HG02763 (cell line): ENCODE results near the gene POFUT2.

Source experiments
- ATAC-seq: cut with Tn5 transposase; IDR thresholded peaks from one replicate; pipeline ENCODE4 v1.9.1; 2021; ENCODE audit warnings: mild to moderate bottlenecking, moderate library complexity; ENCODE audit not compliant: unreplicated experiment

Gene POFUT2

DNA sequence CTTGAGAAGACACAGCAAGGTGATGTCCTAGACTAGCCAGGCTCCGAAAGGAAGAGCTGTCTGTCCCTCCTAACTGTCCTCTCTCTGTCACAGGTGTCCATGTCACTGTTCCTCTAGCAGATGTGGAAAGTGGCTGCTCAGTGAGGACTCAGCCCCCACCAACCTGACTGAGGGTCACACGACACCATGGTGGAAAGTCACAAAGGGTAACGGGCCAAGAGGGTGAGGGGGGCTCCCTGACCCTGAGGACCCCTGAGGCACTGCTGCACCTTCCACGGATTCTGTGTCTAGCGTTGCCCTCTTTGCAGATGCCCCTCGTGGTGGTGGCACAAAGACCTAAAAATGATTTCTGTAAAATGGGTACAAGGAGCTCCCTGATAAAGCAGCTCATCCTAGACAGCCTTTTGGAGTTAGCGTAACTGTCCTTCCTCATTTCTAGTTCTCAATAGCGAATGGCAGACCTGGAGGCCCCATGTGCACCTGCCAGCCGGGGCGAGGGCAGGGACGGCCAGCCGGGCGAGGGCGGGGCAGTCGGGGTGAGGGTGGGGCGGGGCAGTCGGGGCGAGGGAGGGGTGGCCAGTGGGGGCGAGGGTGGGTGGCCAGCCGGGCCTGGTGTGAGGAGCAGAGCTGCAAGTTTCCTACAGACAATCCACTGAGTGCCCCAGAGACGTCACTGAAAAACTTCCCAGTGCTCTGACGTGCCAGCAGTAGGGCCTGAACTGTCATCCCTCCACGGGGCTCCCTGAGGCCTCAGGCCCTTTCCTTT lies 23.4 kb downstream of the POFUT2 start:
- no peak for ATAC-seq

DNA sequence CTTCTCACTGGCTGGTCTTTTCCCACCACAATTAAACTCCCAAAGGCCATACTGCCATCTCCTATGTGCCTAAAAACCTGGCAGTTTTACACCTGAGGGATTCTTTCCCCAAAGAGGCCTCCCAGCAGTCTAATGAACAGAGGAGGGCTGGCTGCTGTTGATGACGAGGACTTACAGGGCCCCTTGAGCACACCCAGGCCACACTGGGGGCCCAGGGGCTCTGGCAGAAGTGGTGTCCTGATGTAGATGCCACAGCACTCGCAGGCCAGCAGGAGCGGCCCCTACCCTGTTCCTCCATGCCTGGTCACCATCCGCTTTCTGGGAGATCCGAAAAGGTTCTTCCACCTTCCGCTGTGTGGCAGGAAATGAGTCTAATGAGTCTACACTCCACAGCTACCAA lies 24.2 kb downstream of the POFUT2 start:
- no peak for ATAC-seq

DNA sequence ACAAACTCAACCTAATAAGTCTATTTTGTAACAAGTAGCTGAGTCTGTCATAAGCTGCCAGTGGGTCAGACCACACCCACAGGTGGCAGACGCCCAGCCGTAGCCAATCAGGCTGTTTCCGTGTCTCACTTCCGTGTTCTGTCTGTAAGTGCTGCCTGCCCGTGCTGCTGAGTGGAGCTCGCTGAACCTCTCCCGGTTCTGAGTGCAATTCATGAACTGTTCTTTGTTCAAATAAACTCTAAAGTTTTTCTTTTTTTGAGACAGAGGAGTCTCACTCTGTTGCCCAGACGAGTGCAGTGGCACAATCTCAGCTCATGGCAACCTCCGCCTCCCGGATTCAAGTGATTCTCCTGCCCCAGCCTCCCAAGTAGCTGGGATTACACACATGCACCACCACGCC lies 25.1 kb downstream of the POFUT2 start:
- ATAC-seq: no peak

DNA sequence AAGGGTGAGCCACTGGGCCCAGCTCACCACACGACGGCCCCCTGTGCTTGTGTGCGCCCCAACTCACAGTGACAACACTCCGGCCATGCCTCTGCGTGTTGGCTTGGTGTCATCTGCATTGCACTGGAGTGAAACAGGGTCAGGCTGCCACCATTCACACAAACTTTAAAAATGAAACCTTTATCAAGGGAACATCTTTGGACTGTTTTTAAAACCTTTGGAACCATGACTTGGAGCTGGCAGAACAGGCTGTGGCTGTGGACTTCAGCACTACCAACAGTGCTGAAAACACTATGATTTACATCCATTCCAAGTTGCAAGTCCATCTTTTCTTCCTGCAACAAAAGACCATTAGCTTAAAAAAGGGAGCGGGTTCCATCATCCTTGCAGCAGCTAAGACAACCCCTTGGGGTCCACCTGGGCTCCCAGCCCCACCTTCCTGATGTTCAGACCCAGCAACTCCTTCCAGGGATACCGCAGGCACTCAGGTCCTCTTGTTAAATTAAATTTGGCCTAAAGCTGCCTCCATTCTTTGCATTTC lies 25.6 kb downstream of the POFUT2 start:
- no peak for ATAC-seq

DNA sequence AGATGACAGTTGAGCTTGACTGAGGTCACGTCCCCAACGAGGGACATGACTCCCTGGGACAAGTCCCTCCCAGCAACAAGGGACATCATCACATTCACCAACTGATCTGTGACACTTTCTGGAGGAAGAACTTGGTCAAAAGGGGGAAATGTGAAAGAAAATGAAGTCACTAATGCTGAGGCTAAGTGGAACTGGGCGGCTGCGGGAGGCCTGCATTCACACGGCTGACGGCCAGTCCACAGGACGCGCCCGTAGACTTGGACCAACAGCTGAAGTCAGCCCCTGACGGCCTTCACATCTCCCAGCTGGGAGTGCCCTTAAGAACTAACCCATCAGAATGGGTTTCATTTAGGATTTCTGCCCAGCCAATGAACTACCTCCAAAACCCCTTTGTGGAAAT lies 26.6 kb downstream of the POFUT2 start:
- ATAC-seq: no peak

DNA sequence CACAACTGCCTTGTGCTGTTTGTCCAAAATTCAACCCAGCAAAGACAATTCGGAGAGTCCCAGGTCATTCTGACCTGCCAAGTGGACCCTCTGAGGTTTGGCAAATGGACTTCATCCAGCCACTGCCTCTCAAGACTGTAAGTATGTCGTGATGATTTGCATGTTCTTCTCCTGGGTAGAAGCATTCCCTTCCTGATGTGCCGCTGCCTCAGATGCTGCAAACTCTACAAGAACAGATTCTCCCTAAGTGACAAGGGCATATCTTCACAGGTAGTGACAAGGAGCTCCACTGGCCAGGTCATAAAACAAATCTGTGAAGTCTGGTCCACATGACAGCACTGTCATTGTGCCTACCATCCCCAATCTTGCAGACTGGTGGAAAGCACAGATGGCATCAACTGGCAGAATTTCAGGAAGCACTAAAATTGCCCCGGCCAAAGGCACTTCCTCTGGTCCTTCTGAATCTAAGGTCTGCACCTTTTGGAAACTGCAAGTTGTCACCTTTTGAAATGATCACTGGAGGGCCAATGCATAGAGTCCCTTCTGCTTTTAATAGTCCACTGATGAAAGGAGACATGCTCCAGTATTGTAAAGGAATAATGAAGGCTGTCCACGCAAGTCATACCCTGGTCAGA lies 27.4 kb downstream of the POFUT2 start:
- ATAC-seq: no peak

DNA sequence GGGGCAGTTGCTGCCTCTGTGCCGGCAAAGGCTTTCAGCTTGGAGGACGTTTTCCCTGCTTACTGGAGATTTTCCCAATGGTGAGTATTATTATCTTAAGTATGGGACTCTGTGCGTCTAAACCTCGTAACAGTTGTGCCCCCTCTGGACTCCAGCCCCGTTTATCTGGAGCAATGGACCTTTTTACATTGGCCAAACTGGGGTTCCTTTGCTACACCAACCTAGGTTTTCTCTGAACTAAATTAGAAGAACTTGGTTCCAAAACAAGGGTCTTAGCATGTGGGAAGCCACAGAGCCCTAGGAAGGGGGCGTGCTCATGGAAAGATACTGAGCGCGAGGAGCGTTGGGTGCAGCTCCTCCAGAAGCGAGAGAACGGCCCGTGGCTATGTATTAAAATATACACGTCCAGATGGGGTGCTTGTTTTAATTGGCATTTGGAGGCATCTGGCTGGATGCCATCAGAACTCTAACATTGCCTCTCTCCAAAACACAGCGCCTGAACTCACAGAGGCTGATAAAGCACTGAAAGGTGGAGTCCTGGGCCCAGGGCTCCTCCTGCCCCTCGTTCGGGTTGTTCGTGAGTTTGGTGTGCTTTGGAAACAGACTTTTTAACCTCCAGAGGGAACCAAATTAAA lies 28.4 kb downstream of the POFUT2 start:
- ATAC-seq: no peak

DNA sequence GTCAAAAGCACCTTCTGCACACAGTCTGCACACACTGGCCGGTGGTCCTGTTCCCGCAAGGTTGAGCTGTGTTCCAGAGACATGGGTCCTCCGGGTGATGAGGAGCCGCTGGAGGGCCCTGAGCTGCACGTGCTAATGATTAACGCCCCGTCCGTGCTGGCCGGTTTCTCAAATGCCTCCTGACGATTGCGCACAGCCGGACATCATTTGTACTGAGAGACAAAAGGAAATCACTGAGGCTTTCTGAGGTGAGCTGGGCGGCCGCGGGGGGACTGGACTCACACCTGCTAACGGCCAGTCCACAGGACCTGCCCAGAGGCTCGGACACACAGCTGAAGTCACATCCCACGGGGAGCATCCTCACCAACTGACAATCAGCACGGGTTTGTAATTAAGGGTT lies 29.2 kb downstream of the POFUT2 start:
- ATAC-seq: no peak

DNA sequence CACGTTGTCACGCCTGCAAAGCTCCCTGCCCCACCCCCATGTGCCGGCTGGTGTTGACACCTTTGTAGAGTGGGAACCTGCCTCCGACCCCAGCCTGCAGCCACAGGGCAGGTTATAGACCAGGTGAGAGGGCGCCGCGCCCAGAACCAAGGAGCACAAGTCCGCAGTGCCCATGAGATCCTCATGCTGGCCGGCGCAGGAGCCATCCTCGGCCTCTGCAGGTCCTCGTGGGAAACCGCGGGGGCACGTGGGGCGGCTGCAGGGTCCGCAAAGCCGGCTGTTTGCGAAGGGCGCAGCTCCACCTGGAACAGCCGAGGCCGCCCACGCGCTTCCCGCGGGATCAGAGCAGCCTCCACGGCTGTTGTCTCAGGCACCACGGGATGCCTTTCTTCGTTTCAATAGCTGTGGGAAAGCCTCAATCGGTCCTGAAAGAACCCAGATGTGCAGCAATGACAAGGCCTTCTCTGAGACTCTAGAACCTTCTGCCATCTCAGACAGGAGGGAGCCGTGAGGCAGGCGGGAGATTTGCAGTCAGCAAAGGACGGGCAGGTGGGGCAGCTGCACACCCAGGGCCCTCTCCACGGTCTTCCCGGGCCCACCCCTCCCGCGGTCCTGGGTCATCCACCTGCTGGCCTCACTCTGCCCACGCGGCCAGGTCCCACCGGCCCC lies 29.9 kb downstream of the POFUT2 start:
- no peak for ATAC-seq

DNA sequence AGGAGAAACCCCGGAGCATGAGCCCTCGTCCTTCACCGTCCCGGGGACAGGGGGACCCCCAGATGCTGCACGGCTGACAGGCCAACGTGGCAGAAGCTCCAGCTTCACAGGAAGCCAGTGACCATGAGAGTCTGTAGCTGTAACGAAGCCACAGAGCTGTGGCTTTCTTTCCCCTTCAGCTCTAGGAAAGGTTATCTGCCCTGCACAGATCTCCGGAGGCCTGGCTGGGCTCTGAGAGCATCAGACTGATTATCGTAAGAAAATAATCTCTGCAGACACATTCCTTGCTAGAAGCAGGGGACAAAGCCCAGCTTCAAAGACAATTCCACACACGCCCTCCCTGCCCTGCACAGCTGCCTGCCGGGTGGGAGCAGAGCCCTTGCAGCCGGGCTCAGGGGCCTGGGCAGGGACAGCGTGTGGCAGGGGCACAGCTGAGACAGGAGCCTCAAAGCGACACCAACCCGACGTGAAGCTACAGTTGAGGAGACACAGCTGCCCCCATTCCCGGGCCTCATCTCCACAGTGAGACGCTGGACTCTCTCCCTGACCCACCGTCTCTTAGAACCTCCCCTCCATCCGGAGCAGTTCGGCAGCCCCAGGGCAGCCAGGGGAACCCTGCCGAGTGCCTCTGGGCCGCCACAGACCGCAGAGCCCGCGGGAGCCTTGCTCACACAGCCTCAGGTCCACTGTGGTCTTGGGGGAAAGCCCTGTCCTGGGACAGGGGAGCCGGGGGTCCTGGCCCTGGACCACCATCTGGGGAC lies 30.6 kb downstream of the POFUT2 start:
- ATAC-seq: no peak

DNA sequence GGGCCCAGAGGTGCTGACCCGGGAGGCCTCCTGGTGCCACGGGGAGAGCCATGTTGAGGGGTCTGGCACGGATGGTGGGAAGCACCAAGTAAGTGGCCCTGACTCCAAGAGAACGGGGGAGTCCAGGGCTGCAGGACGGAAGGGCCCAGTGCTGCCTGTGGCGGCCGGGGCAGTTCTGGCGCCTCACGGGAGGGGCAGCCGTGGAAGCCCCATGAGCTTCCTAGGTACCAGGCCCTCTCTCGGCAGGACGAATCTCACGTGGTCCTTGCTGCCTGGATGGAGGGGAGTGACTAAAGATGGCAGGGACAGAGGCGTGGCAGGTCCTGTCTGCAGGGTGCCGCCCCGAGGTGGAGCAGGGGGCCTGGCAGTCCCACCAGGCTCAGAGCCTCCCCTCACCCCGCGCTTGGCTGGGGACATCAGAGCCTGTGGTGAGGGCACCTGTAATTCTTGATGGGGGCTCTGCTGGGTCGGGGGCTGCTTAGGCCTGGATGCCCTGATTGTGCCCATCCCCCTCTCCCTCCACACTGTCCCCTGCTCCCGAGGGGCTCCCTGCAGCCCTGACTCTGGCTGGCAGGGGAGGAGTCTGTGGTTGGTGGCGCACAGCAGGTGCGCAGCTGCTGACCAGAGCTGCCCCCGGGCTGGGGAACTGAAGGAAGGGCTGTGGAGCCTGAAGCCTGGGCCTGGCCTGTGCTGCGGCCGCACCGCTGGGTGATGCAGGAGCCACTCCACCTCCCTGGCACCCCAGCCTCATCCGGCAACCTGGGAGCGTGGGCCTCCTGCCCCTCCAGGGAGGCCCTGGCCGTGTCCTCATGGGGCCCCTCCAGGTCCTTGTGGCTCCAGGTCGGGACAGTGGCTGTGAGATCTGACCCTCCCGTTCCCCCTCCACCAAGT lies 31.4 kb downstream of the POFUT2 start:
- no peak for ATAC-seq

DNA sequence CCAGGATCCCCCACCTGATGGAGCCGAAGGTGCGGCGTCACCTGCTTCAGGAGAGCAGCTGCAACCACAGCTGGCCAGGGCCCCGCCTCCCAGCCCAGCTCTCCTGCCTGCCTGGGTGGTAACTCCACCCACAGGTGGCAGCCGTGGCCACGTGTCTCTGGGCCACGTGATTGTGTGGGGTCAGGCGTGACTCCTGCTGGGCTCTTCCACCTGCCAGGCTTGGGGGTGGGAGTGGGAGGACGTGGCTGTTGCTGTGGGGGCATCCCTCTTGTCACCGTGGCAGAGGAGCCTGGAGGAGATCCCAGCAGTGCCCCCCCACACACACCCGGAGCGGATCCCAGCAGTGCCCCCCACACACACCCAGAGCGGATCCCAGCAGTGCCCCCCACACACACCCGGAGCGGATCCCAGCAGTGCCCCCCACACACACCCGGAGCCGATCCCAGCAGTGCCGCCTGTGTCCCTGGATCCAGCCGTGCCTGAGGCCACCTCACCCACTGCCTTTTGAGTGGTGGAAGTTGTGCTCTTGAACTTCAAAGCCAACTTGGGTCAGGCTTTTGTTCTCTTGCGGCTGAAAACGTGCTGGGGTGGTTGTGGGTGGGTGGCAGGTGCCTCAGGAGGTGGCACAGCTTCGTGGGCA lies 32.2 kb downstream of the POFUT2 start:
- no peak for ATAC-seq

DNA sequence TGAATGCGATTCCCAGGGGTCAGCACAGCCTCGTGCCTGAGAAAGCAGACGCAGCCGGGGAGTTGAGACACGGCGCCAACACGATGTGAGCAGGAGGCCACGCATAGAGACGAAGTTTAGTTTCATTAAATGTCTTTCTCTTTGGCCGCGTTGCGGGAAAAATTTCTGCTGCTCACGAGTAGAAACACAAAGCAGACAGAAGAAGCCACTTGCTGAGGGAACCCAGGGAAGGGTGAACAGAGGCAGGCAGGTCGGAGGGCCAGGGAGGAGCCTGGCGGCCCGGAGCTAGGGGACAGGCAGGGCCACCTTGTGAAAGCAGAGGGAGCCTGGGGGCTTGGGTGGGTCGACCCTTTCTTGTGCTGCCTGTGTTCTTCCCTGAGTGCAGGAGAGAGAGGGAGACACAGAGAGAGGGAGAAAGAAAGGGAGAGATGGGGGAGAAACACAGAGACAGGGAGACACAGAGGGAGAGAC lies 33.2 kb downstream of the POFUT2 start:
- no peak for ATAC-seq

DNA sequence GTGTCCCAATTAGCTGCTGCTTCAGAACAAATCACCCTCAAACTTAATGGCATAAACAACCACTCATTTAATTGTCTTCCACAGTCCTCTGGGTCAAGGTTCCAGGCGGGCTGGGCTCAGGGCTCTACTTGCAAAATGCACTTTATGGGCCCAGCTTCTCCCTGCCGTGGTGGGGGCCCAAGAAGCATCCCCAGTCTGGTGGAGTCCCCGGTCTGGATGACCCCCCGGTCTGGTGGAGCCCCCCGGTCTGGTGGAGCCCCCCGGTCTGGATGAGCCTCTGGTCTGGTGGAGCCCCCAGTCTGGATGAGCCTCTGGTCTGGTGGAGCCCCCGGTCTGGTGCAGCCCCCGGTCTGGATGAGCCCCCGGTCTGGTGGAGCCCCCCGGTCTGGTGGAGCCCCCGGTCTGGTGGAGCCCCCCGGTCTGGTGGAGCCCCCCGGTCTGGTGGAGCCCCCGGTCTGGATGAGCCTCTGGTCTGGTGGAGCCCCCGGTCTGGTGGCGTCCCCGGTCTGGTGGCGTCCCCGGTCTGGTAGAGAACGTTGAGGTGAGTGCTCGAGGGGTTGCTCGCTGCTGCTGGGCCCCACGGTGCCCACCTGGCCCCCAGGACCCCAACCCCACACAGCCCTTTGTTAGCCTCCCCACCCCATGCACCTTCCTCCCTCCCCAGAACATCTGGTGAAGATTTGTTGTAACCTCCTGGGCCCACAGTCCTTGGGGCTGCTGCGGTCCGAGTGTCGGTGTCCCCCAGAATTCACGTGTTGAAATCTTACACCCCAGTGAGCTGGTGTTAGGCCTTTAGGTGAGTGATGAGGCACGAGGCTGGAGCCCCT lies 33.8 kb downstream of the POFUT2 start:
- ATAC-seq: no peak

DNA sequence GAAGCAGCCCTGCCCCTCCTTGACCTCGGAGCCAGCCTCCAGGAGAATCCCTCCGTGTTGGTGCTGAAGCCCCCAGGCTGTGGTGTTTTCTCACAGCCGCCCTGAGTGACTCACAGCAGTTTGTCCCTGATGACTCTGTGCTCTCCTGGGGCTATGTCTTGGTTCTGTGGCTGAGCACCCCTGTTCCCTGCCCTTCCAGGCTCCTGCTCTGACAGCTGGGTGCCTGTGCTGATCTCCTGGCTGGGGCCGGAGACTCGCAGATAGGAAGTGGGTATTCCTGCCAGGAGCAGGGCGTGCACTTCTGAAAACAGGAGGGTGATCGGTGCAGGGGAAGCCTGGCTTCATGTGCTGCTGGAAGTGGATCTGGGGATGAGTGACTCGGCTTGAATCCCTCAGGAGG lies 34.5 kb downstream of the POFUT2 start:
- ATAC-seq: no peak

DNA sequence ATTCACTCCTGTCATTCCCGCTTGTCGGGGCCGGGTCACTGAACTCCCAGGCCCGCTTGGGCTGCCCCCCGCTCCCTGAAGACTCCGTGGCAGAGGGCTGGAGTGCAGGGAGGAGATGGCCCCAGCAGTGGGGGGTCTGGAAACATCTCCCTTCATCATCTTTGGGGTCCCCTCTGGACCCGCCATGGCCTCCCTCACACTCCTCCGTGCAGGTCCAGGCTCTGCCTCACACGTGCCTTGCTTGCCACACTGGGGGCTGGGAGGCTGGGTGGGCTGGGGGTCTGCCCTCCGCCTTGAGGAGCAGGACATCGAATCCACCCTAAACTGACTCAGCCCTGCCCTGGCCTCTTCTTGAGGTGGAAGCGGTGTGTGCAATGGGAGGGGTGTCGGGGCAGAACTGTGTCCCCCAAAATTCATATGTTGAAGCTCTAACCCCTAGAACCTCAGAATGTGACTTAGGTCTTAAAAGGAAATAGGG lies 35.2 kb downstream of the POFUT2 start:
- ATAC-seq: no peak

DNA sequence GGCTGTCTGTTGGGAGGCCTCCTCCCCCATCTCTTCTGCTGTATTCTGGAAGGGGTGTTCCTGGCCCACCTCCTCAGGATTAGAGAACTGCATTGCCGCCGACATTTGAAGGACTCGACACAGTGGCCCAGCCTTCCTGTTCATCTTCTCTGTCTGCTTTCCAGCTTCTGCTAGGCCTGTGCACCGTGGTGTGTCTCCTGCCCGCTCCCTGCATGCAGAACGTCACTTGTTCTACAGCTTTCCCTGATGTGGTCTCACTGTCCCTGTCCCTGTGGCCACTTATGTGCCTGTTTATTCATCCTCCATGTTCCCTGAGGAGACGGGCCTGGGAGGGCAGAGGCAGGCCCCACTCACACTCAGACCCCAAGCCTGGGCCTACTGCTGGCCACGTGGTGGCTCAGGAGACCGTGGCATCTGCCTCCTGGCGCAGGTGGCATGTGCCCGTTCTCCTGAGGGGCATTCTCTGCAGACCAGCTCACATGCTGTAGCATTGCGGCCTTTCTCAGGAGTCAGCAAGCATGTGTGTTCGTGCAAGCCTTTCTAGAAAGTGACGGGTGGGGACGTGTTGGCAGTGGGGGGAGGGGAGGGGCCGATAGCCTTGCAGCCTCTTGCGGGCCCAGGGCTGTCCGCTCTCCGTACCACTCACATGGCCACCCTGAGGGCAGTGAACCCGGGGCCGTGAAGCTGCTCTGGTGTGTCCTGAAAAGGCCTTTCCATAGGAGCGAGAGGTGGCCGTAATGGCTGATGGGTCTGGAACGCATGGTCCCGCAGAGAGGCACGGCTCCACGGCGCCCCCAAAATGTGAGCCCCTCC lies 35.9 kb downstream of the POFUT2 start:
- no peak for ATAC-seq
